Left ventricle myocardium inferior (tissue), 1 donor: ENCODE measurements around the gene ZC3H8. TPM values are rescaled to one million over a fixed set of nuclear protein-coding genes. Genes with fewer than 3 reads are reported as not detected.

Experiments
- DNase-seq: peaks from one replicate; pipeline ENCODE4 v3.0.0-alpha.2; 2020
- H3K27ac ChIP-seq: fragments of 200-600 bp; replicated peaks from 2 replicates; pipeline ENCODE4 v1.8.0; 2021
- H3K27me3 ChIP-seq: fragments of 200-600 bp; 2 replicates; pipeline ENCODE4 v1.8.0; 2021; ENCODE audit warnings: low read depth
- H3K36me3 ChIP-seq: fragments of 200-600 bp; 2 replicates; pipeline ENCODE4 v1.8.0; 2021
- H3K4me1 ChIP-seq: fragments of 200-600 bp; 2 replicates; pipeline ENCODE4 v1.8.0; 2021
- H3K4me3 ChIP-seq: fragments of 200-600 bp; 2 replicates; pipeline ENCODE4 v1.8.0; 2021; ENCODE audit warnings: mild to moderate bottlenecking, moderate library complexity
- H3K9me3 ChIP-seq: fragments of 200-600 bp; replicated peaks from 2 replicates; pipeline ENCODE4 v1.8.0; 2021
- CTCF ChIP-seq: fragments of 200-600 bp; IDR thresholded peaks from 2 replicates; pipeline ENCODE4 v1.8.0; 2021; ENCODE audit warnings: antibody characterized with exemption, mild to moderate bottlenecking, borderline replicate concordance
- intact Hi-C: fragments of 100-400 bp; cut with micrococcal nuclease; formaldehyde crosslinking; loops from one replicate; pipeline ENCODE4 v1.11.0; 2022
- long read RNA-seq: library from polyadenylated mRNA; unstranded; transcript quantifications from one replicate; pipeline ENCODE4 v2.0.0, GENCODE V29; 2021
- total RNA-seq: library from RNA; stranded (reverse); fragmentation: NEBNext Ultra II Directional; extraction: Animal tissue kit (Norgen Biotek cat#: 25700); gene quantifications from one replicate; pipeline ENCODE4 v1.2.1, GENCODE V29; 2021
- donor health status: DM: no; HTN: yes; CAD: no; lungs with severe emphysema.

The ZC3H8 gene
- 15.2 TPM for total RNA-seq
- long read RNA-seq, transcript ZC3H8-201 (9 exons, 1,601 nt) = major isoform, 17 of 18 reads
- long read RNA-seq, partial matches to known transcripts = 0 of 18 reads
- long read RNA-seq, other reads (novel, unspliced or antisense) = 1 of 18 reads

GRCh38 chr2:112254466-112255240, at the start of gene ZC3H8:
ZC3H8 (minus strand) TSS chr2:112255042; CDS start chr2:112254981, 61 bp downstream.
- DNase-seq = peak; percentile 94
- Histone ChIP-seq H3K9me3 (no peaks in the 10 kb centered on the region), H3K4me1 (peaks cover 32% of the 10 kb centered on the region), H3K36me3 (peaks cover under 1% of the 10 kb centered on the region), H3K27me3 (no peaks in the 10 kb centered on the region), H3K4me3 (peak within 1 kb of the TSS; percentile 81), H3K27ac (peak within 1 kb of the TSS; percentile 90)
- no peak for TF ChIP-seq CTCF
- intact Hi-C loops = no loop called here

- no peak for DNase-seq
- Histone ChIP-seq H3K4me1 (peaks cover 19% of the 10 kb centered on the region), H3K9me3 (no peaks in the 10 kb centered on the region), H3K27ac (no peak overlapping the region), H3K4me3 (no peak overlapping the region), H3K27me3 (no peaks in the 10 kb centered on the region), H3K36me3 (peaks cover 47% of the 10 kb centered on the region)
- TF ChIP-seq CTCF = no peak
- intact Hi-C loops = no loop called here
Observed at GRCh38 chr2:112304298-112304941, 49.6 kb upstream of the ZC3H8 start.

GRCh38 chr2:112301973-112302372, 47.1 kb upstream of the ZC3H8 start:
- Histone ChIP-seq H3K27ac (no peak overlapping the region), H3K36me3 (peaks cover 43% of the 10 kb centered on the region), H3K4me1 (peaks cover 19% of the 10 kb centered on the region), H3K9me3 (no peaks in the 10 kb centered on the region), H3K4me3 (no peak overlapping the region), H3K27me3 (no peaks in the 10 kb centered on the region)
- intact Hi-C loops = no loop called here
- no peak for DNase-seq
- no peak for TF ChIP-seq CTCF

GRCh38 chr2:112301171-112301584, 46.3 kb upstream of the ZC3H8 start:
- TF ChIP-seq CTCF = no peak
- H3K27ac ChIP-seq = no peak overlapping the region

GRCh38 chr2:112296407-112296806, 41.6 kb upstream of the ZC3H8 start:
- Histone ChIP-seq H3K9me3 (no peaks in the 10 kb centered on the region), H3K4me3 (no peak overlapping the region), H3K27ac (no peak overlapping the region), H3K27me3 (no peaks in the 10 kb centered on the region), H3K36me3 (peaks cover 8% of the 10 kb centered on the region), H3K4me1 (peaks cover 31% of the 10 kb centered on the region)
- DNase-seq = no peak
- no peak for TF ChIP-seq CTCF
- intact Hi-C loops = no loop called here

More at GRCh38 chr2:112301171-112301584, 46.3 kb upstream of the ZC3H8 start:
- Histone ChIP-seq H3K4me3 (no peak overlapping the region), H3K9me3 (no peaks in the 10 kb centered on the region), H3K4me1 (peaks cover 19% of the 10 kb centered on the region), H3K36me3 (peaks cover 35% of the 10 kb centered on the region), H3K27me3 (no peaks in the 10 kb centered on the region)
- DNase-seq = no peak
- intact Hi-C loops = no loop called here
